HG03095 (cell line): Measurements from ENCODE around the gene MAP2K3.
"Not testable (repeated sequence)": the region's sequence is repeated elsewhere in the genome, so short reads cannot be mapped to it uniquely, and the experiment has no call there.

Experiments used
- ATAC-seq: cut with Tn5 transposase; IDR thresholded peaks from one replicate; pipeline ENCODE4 v1.9.1; 2021; ENCODE audit warnings: moderate library complexity; ENCODE audit not compliant: unreplicated experiment

The MAP2K3 gene

DNA sequence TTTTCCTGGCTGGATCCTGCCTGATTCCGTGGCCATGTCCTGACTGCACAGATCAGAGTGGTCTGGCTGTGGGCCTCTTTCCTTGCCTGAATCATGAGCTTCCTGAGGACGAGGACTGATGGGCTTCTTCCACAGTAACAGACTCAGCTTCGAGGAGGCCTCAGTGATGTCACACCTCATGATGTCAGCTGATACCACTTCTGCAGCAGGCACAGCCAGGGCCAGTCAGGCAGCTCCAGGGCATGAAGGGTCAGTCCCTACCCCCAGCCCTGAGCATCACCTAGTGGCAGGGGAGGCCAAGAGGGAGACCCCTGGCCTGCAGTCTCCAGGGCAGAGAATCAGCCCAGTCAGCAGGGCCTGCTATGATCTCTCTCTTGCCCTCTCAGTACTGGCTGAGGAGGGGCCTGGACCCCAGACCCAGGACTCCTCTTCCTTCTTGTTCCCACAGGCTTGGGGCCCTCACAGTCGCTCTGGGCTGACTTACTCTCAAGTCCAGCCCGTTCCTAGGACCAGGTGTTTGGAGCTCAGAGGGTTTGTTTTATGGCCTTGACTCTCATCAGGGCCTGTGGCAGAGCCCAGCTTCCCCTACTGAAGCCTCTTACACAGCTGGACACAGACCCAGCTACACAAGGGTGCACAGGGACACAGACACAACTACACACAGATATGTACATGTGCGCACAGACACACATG, 65.0 kb downstream of the MAP2K3 start:
- not testable (repeated sequence) for ATAC-seq

DNA sequence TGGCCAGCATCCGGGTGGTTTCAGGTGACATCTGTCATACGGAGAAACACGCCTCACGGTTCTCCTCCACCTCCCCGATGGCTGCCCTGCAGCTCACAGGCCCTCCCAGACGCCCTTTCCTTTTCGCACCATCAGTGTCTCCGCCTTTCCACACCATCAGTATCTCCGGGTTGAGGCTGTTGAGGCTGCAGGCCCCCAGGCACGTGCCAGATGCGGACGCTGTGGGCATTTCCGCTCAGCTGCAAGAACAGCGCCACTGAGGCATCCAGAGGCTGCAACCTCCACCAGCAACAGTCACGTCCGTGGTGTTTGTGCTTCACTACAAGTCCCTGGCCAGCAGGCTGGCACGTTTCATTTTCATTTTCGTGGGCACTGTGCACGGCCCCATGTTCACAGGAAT, 66.0 kb downstream of the MAP2K3 start:
- ATAC-seq, result not testable (repeated sequence)

DNA sequence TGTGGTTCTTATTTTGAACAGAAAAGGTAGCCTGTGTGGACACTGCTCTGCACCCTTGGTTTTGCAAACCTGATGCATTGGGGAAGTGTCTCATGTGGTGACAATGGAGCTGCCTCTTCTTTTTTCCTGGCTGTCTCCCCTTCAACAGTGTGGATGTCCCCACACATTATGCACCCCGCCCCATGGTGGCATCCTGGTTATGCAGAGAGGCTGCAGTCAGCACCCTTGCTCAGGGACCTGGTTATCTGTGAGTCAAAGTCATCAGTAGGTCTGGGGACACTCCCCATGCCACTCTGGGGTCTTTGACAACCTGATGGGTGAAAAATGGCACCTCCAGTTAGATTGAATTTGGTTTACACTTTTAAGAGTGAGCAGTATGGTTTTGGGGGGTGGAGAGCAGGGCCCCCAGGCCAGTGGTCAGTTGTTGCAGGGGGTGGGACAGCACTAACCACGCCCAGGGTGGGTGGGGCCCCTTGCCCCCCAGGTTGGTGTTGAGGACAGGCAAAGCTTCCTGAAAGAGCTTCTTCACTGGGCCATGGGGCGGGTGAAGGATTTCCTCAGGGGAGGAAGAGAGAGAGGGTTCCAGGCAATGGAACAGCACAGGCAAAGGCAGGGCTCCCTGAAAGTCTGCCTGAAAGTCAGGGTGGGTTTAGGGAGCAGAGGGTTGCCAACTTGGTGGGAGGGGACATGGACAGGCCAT, 67.0 kb downstream of the MAP2K3 start:
- ATAC-seq, result no peak

DNA sequence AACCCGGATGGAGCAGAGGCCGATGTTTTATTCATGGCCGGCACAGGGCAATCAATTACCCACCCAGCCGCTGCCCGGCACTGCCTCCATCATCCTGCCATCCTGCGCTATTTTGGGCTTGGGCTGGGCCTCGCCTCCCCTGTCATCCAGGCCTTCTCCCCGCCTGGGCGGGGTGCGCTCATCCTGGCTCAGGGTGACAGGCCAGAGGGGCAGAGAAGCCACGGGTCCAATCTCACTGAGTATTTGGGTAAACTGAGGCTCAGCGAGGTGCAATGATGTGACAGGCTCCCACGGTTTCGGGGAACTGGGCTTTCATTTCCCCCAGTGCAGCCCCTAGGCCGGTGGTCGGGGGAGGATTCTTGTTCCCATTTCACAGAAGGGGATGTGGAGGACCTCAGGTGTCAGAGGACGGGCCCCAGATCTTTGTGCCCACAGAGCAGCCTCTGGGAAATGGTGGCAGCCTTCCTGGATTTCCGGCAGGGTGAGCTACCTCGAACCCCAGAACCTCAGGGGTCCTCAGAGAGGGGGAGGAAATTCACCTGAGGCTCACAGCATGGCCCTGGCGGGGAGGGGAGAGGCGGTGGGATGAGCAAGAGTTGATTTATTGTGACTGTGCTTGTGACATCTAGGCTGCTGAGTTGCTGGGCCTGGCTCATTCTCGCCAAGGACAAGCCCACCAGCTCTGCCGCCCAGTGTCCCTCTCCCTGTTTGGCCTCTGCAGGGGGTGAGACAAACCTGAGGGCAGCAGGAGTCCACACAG, 67.9 kb downstream of the MAP2K3 start:
- no peak for ATAC-seq

DNA sequence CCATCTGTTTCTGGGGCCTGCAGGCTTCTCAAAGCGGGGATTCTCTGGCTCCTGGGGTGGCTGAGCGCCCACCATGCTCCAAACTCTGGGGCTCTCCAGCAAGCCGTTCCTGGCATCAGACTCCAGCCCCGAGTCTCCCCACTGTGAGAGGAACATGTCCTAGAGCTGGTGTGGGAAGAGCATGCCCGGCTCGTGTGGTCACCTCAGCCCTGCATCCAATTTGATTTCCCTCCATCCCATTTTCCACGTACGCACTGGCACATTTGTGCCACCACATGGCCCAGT, 68.4 kb downstream of the MAP2K3 start:
- no peak for ATAC-seq

DNA sequence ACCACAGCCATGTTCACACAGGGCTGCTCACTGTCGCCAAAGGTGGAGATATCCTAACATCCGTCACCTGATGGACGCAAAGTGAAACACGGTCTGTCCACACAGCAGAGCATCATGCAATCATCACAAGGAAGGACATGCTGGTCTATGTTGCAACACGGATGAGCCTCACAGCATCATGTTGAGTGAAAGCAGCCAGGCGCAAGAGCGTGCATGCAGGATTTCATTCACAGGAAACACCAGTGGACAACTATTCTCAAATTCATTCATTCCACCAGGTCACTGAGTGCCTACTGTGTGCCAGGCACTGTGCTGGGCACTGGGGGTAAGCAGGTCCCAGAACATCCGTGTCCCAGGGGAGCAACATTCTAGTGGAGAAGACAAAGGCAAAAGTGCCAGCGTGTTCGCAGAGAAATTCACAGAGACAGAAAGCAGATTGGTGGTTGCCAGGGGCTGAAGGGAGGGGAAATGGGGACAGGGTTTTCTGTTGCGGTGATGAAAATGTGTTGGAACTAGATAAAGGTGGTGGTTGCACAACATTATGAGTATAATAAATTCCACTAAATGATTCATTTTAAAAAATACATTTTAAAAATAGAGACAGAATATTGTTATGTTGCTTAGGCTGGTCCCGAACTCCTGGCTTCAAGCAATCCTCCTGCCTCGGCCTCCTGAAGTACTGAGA, 69.0 kb downstream of the MAP2K3 start:
- no peak for ATAC-seq

DNA sequence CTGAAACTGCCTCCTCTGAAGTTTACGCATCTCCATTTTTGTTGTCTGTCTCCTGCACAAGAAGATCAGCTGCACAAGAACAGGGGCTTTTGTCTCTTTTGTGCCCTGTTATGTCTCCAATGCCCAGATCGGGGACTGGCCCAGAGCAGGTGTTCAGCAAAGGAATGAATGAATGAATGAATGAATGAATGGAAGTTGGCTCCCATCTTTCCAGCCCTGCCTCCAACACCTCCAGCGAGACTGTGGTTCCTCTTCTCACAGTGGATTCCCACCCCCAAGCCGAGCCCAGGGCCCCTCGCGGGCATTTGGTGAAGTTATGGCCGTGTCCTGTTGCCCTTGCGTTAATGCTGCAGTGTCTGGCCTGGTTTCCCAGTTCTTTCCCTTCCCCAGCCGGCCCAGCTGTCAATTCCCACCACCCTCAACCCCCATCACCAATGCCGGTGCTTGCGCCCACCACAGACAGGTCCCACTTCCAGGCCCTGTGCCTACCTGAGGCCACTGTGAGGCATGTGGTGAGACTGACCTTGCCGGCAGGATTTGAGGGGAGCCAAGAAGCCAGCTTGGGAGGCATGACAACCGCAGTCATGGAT, 70.4 kb downstream of the MAP2K3 start:
- ATAC-seq, result no peak

DNA sequence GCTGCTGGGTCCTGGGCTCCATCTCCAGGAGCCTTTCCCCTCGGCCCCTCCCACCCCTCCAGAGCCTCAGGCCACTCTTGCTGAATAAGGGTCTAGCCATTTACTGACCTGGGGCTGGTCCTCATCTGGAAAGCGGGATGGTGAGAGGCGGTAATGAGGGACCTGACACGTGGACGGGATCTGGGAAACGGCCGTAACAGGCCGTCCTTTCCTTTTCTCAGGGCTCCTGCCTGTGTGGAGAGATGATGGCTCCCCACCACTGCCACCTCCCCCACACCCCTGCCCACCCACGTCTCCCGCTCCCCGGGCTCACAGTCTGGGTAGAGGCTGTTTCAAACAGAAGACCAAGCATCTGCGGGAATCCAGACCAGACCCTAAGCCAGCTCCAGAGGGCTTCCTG, 71.1 kb downstream of the MAP2K3 start:
- no peak for ATAC-seq

DNA sequence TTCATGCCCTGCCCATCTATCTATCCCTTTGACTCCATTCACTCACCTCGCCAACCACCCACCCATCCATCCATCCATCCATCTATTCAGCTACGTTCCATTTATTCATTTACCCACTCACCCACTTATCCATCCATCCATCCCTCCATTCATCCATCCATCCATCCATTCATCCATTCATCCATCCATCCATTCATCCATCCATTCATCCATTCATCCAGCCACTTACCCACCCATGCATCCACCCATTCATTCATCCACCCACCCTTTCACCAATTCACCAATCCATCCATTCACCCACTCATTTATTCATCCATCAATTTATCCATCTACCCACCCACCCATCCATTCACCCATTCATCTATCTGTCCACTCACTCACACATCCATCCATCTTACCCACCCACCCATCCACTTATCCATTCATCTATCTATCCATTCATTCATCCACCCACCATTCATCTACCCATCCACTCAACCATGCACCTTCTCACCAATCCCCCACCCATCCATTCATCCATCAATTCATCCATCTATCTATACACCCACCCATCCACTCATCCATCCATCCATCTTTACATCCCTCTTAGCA, 72.1 kb downstream of the MAP2K3 start:
- no peak for ATAC-seq

DNA sequence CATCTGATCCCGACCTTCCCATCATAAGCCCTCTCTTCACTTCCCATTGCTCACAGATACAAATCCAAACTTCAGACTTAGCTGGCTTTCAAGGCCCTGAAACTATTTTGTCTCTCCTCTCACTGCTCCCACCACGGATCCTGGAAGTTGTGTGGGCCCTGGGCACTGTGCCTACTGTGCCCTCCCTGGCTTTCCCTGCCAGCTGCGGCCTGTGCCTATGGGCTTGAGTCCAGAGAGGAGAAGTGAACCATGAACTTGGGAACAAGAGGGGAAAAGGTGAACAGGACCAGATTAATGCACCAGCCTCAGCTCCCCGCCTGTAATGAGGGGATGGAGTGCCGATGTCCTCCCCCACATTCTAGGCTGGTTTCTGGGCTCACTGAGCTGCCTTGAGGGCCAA, 72.8 kb downstream of the MAP2K3 start:
- no peak for ATAC-seq

DNA sequence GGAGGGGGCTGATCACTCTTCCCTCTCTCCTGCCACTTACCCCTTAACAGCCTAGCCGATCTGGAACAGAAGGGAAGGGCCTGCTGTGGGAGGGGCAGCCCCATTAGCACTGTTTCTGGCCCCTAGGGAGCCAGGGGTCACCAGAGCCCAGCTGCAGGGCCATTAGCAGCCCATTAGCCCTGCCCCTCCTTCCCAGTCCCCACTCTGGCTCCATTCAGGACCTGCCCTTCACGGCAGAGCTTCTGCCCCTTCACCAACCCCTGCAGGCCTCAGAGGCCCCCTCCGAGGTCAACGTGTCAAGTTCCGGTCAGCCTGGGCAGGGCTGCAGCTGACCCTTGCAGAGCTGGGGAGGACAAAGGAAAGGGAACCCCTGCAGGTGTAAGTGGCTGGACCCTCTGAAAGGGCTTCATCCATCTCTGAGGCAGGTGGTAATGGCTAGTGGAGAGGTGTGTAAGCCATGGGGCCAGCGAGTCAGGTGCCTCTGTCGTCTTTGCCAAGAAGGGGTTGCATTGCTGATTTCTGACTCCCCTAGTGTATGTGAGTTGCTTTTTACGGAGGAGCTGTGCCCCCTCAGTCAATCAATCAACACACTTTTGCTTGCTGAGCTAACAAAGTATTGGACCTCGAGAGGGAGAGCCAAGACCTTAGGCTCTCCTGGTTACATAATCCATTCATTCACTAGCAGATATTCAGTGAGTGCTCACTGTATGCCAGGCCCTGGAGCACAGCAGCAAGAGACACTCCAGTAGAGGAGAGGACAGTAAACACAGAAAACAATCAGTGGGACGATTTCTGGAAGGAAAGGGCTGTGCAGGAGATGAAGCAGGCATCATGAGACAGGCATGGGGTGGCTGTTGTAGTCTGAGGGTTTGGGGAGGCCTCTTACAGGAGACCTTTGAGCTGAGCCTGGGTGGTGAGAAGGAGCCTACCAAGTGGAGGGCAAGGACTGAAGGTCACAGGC, 73.5 kb downstream of the MAP2K3 start:
- no peak for ATAC-seq

DNA sequence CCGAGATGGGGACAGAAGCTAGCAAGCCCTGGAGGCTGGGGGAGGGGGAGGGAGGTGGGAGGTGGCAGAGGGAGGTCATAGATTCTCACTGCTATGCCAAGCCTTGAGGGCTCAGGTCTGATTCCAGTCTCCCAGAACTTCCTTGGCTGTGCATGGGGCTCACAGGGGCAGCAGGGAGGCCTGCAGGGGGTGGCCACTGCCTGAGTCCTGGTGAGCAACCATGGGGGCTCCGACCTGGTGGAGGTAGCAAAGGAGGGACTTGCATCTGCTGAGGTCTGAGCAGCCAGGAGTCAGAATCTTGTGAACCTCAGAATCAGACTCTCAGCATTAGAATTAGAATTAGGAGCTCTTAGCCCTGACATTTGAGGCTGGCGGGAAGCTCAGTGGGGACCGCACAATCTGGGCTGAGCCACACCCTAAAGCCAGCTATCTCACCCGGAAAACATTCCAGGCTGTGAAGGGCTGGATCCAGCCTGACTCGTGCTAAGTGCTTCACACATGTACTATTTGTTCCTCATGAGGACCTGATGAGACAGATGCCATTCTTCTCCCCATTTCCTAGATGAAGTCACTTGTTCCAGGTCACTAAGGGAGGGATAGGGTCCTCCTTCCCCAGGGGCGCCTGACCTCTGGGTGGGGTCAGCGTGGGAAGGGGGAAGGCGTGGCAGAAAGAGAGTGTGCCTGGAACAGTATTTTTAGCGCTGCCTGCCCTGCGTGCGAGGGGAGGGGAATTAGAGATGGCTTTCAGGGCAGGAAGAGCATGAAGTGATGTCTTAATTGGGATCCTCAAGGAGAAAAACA, 74.4 kb downstream of the MAP2K3 start:
- no peak for ATAC-seq

DNA sequence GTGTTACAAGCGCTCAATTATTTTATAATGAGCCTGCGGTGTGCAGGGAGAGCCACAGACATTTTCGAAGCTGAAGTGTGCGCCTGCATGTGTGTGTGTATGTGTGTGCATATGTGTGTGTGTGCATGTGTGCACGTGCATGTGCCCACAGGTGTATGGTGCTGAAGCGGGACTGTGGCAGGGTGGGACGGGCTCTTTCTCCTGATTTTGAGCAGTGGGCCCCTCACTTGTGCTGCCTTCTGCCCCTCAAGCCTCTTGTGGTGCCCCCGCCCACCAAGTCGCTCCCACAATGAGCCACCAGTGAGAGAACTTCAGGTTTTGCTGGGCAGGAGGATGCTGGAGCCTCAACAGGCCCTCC, 75.0 kb downstream of the MAP2K3 start:
- ATAC-seq, result no peak

DNA sequence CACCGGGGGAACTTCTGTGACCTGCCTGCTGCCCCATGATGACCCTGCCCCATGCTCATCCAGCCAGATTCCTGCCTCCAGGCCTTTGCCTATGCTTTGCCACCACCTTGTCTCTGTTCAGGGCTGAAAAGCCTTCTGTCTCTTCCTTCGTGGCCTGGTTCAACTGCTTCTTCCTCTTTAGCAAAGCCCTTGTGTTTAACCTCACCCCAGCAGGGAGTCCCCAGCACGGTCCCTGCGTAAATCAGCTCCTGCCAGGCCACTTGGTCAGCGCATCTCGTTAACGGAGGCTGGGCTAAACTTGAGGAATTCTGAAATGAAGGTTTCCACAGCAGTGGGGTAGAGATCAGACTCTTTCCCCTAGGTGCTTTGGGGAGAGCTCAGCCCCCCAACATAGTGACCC, 75.5 kb downstream of the MAP2K3 start:
- no peak for ATAC-seq

DNA sequence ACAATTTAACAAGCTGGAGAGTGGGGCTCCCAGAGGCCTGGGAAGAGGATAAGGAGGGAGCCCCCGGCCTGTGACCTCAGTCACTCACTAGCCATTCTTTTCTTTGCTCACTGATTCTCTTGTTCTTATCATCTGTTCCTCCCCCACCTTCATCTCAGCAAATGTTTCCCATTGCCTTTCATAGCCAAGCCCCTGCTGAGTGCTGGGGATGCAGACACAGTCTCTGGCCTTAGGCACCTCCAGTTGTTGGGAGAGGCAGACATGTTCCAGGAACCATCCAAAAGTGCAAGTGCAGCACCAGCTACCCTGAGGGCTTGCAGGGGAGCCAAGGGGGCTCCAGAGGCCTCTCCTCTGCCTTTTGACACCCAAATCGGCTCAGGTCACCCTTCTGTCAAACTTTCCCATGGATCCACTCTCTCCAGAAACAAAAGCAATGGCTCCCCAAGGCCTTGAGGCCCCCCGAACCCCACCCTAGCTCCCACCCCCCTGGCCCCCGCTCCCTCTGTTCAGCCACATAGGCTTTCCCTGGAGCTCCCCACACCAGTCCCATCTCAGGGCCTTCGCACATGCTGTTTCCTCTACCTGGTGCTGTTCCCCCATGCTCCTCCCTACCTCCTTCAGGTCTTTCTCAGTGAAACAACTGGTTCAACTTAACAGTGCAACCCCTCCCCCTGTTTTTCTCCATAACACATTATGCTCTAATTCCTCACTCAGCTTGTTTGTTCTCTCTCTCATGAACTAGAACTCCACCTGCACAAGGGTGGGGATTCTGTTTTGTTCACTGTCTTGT, 76.7 kb downstream of the MAP2K3 start:
- no peak for ATAC-seq

DNA sequence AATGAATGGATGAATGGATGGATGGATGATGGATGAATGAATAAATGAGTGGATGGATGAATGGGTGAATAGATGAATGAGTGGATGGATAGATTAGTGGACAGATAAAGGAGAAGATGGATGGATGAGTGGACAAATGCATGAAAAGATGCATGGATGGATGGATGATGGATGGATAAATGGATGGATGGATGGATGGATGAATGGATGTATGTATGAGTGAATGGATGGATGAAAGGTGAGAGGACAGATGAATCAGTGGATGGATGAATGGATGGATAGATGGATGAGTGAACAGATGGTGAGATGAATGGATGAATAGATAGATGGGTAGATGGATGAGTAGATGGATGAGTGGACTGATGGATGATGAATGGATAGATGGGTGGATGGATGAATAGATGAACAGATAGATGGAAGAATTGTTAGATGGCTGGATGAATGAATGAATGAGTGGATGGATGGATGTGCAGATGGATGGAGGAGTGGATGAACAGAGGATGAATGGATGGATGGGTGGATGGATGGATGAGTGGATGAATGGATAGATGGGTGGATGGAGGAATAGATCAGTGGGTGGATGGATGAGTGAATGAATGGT, 77.9 kb downstream of the MAP2K3 start:
- no peak for ATAC-seq

DNA sequence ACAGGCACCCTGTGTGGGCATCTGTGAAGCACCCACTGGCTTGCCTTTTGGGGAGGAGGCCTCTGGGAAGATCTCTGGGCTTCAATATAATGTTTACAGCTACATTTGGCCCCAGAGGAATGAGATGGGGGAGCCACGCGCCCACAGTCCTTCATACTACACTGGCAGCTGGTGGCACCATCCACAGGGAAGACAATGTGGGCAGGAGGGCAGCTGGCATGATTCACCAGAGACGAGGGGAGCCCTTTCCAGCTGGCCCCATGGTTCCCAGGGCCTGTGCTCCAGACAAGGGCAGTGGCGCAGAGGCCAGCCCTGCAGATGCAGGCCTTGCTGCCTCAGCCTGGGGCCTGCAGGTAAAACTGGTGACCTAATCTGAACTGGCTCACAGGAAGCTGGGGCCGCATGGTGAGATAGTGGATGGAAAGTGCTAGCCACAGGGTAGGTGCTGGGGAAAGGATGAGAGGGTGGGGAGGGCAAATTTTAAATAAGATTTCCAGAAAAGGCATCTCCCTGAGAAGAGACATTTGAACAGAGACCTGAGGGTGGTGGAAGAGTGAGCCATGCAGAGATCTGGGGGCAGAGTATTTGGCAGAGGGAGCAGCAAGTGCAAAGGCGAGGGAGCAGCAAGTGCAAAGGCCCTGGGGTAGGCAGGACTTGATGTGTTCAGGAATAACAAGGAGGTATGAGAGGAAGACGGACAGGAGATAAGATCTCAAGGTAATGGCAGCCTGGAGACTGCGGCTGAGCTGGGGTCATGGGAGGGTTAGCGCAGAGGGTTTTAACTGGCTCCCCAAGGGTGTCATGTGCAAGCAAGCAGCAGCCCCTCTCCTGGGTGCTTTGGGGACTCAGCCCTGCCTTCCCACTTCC, 79.5 kb downstream of the MAP2K3 start:
- no peak for ATAC-seq
